Activated CD4-positive, alpha-beta T cell treated with anti-CD3 and anti-CD28 coated beads for 48 hours (primary cell): ENCODE measurements around the gene ITGB2.
"Not testable (repeated sequence)": the region's sequence is repeated elsewhere in the genome, so short reads cannot be mapped to it uniquely, and the experiment has no call there.

Experiments
- DNase-seq: peaks from one replicate; pipeline ENCODE4 v3.0.0-alpha.2; 2020

ITGB2 gene

DNA sequence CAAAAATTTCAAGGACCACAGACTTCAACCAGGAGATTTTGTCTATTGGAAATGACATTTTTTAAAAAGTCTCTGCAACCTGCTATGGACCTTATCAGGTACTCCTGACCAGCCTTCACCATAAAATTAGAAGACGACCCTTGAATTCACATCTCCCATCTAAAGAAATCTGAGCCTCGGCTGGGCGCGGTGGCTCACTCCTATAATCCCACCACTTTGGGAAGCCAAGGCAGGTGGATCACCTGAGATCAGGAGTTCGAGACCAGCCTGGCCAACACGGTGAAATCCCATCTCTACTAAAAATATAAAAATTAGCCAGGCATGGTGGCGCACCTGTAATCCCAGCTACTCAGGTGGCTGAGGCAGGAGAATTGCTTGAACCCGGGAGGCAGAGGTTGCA, 41.5 kb downstream of the ITGB2 start:
- DNase-seq = not testable (repeated sequence)

DNA sequence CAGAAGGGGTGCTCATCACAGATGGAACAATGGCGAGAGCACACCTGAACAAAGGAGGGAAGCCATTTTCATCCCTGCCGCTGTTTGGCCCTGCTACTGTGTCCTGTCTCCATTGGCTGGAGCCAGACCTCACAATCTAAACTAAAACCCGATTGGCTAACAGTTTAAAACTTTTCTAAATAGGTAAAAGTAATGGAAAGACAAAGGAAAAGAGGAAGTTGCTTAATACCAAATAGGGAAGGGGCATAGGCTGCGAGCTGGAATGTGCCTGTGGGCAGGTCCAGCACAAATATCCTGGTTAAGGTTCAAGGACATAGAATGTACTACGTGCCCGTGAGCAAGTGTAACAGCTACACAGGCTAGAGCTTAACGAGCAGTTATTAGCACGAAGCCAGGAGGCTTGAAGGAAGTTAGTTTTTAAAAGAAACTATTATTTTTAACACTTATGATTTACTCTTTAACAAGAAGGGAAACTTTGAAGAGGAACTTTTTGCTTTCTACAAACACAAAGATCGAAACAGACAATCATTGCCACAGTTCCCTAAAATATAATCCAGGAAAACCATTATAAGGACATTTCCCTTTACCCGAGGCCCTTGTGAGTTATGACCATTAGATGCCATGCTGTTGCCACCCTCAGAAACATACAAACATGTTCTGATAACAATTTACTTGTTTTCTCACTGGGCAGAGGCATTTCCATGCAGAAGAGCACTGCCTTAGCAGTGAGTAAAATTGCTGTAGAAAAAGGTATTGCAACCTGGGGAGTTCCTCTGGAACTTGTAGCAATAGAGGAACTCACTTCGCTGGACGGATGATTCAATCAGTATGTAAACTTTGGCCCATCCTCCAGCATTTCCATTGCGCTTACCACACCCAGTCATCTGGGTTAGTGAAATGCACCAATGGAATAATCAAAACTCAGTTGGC, 42.4 kb downstream of the ITGB2 start:
- DNase-seq = no peak

DNA sequence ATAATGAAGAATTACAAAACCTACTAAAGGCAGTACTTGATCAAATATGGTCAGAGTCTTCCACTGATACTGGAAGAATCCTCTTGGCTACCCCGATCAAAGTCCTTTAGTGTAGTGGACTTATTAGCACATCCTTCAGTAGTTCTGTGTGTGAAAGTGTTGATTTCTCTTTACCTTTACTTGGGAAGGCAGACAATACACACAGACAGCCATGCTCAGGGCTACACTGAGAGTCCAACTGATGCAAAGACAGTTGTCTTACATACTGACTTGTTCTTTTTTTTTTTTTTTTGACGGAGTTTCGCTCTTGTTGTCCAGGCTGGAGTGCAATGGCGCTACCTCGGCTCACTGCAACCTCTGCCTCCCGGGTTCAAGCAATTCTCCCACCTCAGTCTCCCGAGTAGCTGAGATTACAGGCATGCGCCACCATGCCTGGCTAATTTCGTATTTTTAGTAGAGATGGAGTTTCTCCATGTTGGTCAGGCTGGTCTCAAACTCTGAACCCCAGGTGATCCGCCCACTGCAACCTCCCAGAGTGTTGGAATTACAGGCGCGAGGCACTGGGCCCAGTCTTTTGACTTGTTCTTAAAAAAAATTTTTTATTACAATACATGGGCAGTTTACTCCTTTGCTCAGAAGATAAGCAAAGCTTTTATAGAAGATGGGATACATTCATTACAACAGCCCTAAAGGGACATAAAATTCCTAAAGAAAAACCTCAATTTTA, 43.7 kb downstream of the ITGB2 start:
- no peak for DNase-seq

DNA sequence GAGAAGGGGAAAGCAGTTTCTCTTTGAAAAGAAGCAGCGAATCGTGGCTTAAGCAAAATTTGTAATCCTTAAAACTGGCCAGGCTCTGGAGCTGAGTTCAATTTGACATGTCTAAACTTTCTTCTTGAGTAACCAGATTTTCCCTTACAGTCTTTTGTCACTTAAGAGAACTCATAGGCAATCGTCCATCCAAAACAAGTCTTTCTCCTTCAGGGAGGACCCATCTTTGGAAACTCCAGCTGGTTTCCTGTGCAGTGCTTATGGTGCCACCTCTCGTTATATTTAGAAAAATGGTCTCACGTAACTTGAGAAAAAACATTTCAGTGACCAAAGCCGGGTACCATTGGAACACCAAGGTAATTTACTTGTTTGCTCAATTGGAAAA, 45.4 kb downstream of the ITGB2 start:
- no peak for DNase-seq

DNA sequence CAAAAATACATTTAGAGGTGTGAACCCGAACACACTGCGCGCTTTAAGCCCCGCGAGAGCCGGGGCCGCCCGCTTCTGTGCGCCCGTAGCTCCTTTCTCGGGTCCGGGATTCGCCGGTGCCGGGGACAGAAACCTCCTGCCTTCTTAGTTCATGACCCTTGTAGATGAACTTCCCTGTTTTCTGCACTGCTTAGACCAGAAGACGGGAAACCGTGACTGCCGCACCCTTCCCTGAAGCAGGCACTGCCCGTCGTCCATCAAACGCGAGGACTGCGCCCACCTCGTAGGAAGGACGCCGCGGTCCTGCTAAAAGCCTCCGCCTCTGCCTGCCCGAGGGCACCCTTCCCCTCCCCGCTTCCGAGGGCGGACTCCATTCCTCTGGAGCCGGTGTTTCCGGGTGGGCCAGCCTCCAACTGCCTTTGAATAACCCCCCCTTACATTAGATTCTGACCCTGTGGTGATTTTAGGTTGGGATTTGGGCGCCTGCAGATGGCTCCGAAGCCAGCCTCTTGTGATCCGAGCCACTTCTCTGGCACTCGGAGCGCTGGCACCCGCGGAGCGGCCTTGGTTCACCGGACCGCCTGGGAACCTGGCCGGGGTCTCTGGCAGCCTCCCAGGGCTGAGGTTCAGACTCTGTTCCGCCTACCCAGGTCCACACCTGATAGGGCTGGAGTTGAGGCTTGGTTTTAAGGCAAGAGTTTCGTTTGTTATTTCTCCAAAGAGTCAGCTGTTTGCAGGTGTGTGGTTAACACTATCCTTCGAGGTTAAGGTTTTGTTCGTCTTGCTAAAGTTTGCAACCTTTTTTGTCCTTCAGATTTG, 46.0 kb downstream of the ITGB2 start:
- DNase-seq = peak; percentile 42

DNA sequence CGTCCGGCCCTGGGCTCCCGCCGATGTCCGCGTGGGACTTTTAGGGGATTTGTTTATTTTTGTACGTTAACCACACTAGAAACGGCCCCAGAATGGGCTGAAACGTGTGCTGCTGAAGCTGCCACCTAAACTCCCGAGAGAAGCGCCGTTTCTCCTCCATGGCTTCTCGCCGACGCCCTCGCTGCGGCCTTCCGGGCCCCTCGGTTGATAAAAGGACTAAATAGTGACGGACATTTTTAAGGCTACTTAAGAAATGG, 46.5 kb downstream of the ITGB2 start:
- no peak for DNase-seq

DNA sequence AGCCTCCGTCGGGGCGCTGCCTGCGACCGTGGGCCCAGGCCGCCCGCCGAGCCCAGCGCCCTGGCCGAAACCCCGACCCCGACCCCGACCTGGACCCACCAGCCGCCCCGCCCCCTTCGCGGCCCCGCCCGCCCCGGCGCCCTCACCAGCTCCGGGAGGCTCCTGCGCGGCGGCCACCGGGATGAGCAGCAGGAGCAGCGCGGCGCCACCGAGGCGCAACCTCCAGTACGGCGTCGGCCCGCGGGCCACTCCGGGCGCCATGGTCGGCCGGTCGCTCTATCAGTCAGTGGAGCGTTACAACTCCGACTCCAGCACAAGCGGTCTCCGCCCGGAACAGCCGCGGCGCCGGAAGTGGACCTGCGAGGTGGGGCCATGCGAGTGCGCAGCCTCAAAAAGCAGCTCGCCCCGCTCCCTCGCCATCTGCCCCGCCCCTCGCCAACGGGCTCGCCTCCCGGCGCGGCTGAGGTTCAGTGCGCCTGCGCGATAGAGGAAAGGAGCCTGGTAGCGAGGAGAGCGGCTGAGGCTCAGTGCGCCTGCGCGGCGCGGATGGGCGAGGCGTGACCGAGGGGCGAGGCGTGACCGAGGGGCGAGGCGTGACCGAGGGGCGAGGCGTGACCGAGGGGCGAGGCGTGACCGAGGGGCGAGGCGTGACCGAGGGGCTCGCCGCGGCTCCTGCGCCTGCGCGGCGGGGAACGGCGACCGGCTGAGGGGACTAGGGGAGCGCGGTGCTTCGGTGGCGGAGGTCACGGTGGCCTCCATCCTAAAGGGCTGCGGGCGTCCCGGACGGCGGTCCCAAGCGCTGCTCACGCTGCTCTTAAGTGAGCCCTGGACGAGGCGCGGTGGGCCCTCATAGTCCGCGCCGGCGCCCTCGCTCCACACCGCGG, 47.1 kb downstream of the ITGB2 start, which contains the start of gene PTTG1IP:
TSS of gene PTTG1IP (minus strand) at position 335 of the 884 bp plus-strand sequence. CDS start at position 261, 74 bp downstream.
- peak; percentile 99 for DNase-seq

DNA sequence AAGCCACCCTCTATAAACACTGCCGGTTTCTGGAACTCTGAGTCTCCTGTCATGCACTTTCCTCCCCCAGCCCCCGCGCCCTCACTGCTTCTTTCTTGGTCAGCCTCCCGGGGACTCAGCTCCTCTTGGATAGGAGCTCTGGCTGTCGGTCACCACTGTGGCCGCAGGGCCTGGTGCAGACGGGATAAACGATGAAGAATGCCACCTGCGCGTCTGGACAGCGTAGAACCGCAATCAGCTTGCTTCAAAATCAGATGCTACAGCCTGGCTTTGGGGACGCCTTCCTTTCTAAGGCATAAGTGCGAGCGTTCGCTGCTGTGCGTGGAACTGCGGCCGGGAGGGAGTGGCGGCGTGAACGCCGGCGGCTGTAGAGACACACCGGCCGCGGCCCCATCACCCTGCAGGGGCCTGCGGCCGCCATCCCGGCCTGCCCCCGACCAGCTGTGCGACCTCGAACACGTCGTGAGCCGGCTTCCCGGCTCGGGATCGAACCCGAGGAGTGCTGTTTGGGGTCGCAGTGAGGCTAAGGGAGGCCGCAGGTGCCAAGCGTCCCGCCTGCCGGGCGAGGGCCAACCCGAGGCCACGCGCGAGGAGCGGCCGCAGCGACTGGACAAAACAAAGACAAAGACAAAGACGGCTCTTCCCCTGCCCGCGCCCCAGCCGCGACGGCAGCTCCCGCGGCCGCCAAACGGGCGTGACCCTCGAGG, 47.9 kb downstream of the ITGB2 start:
- DNase-seq = no peak

DNA sequence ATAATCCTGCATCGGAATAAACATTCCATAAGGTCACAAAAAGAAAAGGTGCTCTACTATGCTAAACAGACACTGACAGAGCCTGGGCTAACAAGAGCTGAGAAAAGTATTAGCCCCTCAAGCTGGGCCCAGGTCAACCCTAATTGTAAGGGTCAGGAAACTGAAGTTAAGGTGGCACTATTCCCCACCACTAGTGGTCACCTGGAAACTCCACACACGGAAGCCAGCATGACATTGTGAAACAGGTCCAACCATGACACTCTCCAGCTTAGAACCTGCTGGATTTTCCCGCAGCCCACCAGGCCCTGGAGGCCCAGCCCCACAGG, 48.4 kb downstream of the ITGB2 start:
- DNase-seq = no peak

DNA sequence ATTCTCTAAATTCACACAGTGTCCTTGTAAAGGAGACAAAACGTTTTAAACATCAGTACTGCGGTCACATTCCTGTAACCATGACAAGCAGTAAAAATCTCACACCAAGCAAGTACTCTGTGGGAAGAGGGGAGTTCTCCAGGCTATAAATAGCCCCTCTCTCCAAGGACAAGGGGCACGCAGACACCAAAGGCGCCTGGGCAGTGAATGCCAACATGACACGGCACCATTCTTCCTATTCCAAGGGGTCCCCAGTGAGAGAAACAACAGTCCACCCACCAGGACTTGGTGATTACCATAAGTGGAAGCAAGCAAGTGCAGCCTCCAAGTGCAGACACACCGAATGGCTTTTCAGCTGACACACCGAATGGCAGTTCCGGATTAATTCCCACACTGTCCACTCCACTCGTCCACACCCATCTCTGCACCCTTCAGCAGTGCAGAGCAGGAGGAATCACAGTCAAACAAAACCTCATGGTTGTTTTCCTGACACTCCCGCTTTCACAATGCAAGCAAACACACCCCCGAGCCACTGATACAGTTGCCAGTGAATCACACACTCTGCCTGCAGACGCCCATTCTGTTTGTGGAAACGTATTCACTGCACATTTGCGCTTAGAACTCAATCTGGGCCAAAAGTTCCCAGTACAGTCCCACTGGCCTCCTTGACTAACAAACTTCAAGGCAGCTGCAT, 49.0 kb downstream of the ITGB2 start:
- DNase-seq = peak; percentile 46

DNA sequence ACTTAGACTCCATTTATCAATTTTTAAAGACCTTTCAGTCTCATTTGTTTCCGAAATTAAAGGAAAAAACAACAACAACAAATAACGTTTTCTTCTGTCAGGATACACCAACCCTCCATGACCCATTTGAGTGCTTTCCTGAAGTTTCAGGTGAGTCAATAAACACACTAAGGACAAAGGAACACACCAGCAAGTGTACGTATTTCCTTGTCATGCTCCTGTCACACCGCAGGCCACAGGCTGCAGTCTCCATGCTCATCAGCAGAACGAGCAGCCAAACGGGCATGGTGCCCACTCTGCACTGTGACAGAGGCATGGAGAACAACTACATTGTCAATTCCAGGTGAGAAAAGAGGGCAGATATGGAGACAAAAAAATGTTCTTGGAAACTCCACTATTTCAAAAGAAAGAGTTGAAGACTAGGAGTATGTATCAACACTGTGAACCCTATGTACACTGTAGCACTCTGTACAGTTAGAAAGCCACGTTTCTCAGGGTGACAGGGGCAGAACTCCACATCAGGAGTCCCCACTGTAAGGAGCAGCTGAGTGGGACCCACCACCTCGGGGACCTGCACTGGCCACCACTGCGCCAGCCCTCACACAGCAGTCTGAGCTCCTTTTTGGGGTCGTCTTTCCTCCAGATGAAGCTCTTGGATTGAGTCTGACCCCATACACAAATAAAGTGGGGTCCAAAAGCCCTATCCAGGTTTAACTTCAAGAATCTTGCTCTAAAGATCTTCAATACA, 49.8 kb downstream of the ITGB2 start:
- no peak for DNase-seq

DNA sequence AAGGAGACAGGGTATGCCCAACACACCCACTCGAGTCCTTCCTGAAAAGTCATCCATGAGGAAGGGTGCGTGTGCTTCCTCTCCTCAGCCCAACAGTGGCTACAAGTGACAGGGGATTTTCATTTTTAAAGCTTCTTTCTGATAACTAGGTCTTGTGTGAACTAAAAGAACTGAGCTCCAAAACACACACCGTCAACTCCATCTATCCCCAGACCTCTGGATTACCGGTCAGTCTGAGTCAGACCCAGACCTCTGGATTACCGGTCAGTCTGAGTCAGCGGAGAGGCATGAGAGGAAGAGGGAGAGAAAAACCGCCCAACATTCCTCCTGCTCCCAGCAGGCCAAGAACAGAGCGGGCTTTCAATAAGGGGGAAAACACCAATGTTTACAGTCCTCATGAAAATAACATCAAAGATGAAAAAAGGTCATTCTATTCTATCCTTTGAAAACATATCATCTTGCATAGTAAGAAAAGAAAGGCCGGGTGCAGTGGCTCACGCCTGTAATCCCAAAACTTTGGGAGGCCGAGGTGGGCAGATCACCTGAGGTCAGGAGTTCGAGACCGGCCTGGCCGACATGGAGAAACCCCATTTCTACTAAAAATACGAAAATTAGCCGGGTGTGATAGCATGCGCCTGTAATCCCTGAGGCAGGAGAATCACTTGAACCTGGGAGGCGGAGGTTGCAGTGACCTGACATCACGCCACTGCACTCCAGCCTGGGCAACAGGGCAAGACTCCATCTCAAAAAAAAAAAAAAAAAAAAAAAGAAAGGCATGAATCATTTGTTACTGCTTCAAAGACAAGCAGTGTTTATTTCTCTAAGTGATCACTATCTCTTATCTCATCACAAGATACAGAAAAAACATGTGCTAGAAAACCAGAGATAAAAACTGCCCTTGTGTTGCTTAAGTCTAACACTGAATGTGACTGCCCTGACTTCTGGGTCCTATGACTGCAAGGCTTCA, 50.6 kb downstream of the ITGB2 start:
- DNase-seq = no peak

DNA sequence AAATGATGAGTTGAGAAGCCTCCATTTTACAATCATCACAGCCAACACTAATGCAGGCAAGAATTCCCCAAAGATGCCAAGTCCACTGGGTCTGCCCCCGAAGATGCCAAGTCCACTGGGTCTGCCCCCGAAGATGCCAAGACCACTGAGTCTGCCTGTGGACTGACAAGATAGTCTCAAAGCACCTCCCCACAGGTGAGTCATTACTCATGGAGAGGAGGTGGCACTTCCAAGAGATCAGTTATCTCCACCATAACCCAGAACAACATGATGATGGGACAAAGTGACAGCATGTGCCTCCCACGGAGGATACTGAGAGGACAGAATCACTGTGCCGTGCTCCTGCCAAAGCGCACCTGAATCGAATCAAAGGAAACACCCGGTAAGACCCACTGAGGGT, 52.0 kb downstream of the ITGB2 start:
- DNase-seq = peak; percentile 33

DNA sequence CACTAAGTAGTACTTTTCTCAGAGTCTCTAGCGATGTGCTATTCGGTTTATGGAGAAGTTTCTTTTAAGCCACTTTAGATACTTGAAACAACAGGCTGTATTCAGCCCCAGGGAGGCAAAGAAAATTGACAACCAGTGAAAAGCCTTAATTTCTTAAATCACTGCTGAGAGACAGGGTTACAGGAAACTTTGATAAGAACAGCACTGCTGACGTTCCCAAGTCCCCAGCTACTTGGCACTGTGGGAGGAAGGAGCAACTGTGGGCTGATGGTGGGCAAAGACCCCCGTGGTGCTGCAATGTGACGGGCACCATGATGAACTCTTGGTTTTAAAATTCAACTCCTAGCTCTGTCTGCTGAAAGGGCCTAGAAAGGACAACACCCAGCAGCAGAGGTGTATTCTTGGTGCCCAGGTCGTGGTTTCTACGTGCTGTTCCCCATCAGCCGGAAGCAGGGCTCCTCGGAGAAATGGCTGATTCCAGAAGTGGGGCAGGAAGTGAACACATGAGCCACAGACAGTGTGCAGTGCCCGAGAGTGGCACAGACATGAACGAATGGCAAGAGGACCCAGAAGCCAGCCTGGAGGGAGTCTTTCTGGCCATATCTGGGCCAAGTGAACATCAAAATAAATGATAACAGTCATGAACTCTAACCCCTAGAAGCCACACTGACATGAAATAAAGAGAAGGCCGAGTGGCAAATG, 52.5 kb downstream of the ITGB2 start:
- peak; percentile 66 for DNase-seq

DNA sequence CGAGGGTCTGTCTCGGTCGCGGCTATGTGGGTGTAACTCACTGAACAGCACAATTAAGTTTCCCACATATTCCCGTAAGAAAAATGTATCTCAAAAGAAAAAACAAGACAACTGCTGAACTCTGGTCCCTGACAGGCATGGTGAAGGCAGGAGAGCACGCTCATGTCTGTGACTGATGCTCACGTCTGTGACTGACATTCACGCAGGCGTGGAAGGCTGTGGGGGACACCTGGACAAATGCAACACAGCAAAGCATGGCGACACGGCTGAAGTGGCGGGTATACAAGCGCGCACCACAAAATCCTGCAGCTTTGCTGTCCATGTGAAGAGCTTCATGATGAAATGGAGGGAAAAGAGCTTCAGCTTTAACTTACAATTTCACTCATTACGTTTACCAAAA, 53.2 kb downstream of the ITGB2 start:
- DNase-seq = no peak

DNA sequence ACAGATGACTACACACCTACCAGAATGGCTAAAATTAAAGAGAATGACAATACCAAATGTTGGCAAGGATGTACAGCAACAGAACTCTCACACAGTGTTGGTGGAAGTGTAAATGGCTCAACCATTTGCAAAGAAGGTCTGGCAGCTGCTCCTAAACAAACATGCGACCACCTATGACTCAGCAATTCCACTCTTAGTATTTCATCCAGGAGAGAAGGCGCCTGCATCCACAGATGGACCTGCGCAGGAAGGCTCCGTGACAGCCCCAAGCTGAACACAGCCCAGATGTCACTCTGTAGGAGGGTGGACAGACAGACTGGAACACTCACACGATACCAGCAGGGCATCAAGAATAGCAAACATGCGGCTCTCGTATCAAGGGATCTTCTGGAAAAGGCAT, 53.9 kb downstream of the ITGB2 start:
- DNase-seq = no peak

DNA sequence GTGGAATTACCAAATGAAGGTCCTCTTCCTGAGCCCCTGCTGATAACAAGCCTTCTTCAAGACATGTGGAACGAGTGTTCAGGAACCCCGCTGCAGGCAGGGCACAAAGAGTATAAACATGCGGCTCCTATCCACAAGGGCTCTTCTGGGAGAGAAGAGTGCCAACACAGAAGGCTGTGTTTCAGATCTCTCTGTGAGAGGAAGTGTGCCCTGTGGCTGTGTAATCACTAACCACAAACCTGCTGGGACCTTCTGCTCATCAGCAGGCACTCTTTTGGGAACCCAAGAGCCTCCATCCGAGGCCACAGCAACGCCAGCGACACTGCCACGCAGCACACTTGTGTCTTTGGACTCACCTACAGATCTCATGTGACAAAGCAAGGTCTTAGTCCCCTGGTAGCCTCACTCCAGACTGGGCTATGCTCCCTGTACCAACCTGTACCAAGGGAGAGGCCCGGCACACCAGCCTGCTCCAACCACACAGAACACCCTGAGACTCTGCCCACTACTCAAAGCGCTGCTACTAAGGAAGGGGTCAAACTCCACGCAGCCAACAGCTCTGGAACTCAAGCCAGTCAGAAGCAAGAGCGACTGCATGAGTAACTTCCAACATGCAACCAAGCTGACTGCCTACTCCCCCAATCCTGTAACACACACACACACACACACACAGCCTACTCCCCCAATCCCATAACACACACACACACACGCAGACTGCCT, 55.0 kb downstream of the ITGB2 start:
- peak; percentile 48 for DNase-seq
